Measurements from ENCODE around the gene DNASE2.
"Not testable (repeated sequence)": the region's sequence is repeated elsewhere in the genome, so short reads cannot be mapped to it uniquely, and the experiment has no call there.

The DNASE2 gene

DNA sequence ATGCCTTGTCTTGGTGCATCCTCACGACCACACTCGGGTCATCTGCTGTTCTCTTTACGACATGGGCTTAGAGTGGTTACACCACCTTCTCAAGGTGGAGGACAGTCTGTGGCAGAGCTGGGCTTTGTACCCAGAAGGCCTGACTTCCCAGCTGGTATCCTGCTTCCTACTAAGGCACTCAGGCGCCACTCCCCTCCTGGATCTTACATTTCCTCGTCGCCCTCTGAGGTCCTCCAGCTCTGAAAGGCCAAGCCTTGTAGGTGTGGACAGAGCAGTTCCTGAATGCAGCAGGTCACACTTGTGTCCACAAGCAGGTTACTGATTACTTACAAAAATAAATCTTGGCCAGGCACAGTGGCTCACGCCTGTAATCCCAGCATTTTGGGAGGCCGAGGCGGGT lies 25.9 kb upstream of the DNASE2 start:
- Histone ChIP-seq H3K9me3 (ENCODE audit: control insufficient read depth, low read length) (no peaks in the 10 kb centered on the region), H3K4me3 (ENCODE audit: extremely low read depth, insufficient read depth, low read length, poor library complexity, severe bottlenecking) (no peak overlapping the region), H3K27ac (ENCODE audit: low read depth, low read length, severe bottlenecking) (no peak overlapping the region), H3K4me1 (ENCODE audit: control insufficient read depth, insufficient read depth, low read length, poor library complexity, severe bottlenecking) (no peaks in the 10 kb centered on the region), H3K36me3 (ENCODE audit: control insufficient read depth, insufficient read depth, low read length) (no peaks in the 10 kb centered on the region)
- WGBS, 2 experiments (ENCODE audit: insufficient coverage in 2 of 2) = 89 to 97% methylated on average over 9 of the region's 9 CpGs

GRCh38 chr19:12899891-12900518 lies 18.8 kb upstream of the DNASE2 start:
- H3K27ac ChIP-seq (ENCODE audit: low read depth, low read length, severe bottlenecking) = no peak overlapping the region
- 93 to 97% methylated on average over 10 of the region's 10 CpGs for WGBS, 2 experiments (ENCODE audit: insufficient coverage in 2 of 2)
- peaks cover 27% of the 10 kb centered on the region for H3K36me3 ChIP-seq (ENCODE audit: control insufficient read depth, insufficient read depth, low read length)
- H3K4me3 ChIP-seq (ENCODE audit: extremely low read depth, insufficient read depth, low read length, poor library complexity, severe bottlenecking) = no peak overlapping the region
- no peaks in the 10 kb centered on the region for H3K9me3 ChIP-seq (ENCODE audit: control insufficient read depth, low read length)
- H3K4me1 ChIP-seq (ENCODE audit: control insufficient read depth, insufficient read depth, low read length, poor library complexity, severe bottlenecking) = no peaks in the 10 kb centered on the region

DNA sequence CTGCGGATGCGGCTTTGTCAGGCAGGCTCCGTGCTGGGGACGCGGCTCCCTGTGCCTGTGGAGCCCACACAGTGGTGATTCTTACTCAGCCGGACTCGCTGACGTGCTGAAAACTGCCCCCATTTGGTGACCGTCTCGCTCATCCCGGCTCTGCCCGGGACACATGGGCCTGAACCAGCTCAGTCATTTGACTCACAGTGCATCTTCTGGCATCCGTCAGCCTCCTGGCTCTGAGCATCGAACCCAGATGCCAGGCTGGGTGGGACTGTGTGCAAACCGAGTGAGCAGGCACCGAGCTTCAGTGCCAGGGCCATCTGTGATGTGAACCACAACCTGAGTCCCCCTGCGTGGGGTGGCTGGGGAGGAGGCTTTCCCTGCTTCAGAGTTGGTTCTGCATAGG lies 15.2 kb upstream of the DNASE2 start:
- Histone ChIP-seq H3K9me3 (ENCODE audit: control insufficient read depth, low read length) (no peaks in the 10 kb centered on the region), H3K27ac (ENCODE audit: low read depth, low read length, severe bottlenecking) (no peak overlapping the region), H3K4me3 (ENCODE audit: extremely low read depth, insufficient read depth, low read length, poor library complexity, severe bottlenecking) (no peak overlapping the region), H3K36me3 (ENCODE audit: control insufficient read depth, insufficient read depth, low read length) (peaks cover 35% of the 10 kb centered on the region), H3K4me1 (ENCODE audit: control insufficient read depth, insufficient read depth, low read length, poor library complexity, severe bottlenecking) (no peaks in the 10 kb centered on the region)
- 96 to 97% methylated on average over 16 to 17 of the region's 17 CpGs for WGBS, 2 experiments (ENCODE audit: insufficient coverage in 2 of 2)

GRCh38 chr19:12893582-12893981 lies 12.3 kb upstream of the DNASE2 start:
- 92 to 93% methylated on average over 5 of the region's 5 CpGs for WGBS, 2 experiments (ENCODE audit: insufficient coverage in 2 of 2)
- Histone ChIP-seq H3K36me3 (ENCODE audit: control insufficient read depth, insufficient read depth, low read length) (peaks cover 32% of the 10 kb centered on the region), H3K4me1 (ENCODE audit: control insufficient read depth, insufficient read depth, low read length, poor library complexity, severe bottlenecking) (no peaks in the 10 kb centered on the region), H3K9me3 (ENCODE audit: control insufficient read depth, low read length) (no peaks in the 10 kb centered on the region), H3K27ac (ENCODE audit: low read depth, low read length, severe bottlenecking) (no peak overlapping the region), H3K4me3 (ENCODE audit: extremely low read depth, insufficient read depth, low read length, poor library complexity, severe bottlenecking) (no peak overlapping the region)

DNA sequence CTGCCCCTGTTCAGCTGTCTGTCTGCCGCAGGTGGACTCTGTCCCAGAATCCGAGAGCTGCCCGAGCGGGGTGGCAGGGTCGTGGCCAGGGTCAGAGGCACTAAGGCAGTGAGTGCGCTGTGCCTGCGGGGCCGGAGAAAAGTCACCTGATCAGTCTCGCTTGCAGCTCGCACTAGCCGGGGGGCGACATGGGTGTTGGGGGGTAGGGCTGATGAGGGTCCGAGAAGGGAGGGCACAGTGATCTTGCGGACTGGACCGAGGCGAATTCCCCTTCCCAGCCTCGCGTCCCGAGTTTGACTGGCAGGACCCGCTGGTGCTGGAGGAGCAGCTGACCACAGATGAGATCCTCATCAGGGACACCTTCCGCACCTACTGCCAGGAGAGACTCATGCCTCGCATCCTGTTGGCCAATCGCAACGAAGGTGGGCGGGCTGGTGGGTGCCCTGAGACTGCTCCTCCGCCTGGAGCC lies 10.3 kb upstream of the DNASE2 start:
- H3K4me1 ChIP-seq (ENCODE audit: control insufficient read depth, insufficient read depth, low read length, poor library complexity, severe bottlenecking) = no peaks in the 10 kb centered on the region
- WGBS, 2 experiments (ENCODE audit: insufficient coverage in 2 of 2) = 9 to 10% methylated on average over 23 to 25 of the region's 26 CpGs
- H3K27ac ChIP-seq (ENCODE audit: low read depth, low read length, severe bottlenecking) = no peak overlapping the region
- H3K9me3 ChIP-seq (ENCODE audit: control insufficient read depth, low read length) = no peaks in the 10 kb centered on the region
- peak overlapping the region; percentile 59 for H3K4me3 ChIP-seq (ENCODE audit: extremely low read depth, insufficient read depth, low read length, poor library complexity, severe bottlenecking)
- H3K36me3 ChIP-seq (ENCODE audit: control insufficient read depth, insufficient read depth, low read length) = peaks cover 12% of the 10 kb centered on the region

DNA sequence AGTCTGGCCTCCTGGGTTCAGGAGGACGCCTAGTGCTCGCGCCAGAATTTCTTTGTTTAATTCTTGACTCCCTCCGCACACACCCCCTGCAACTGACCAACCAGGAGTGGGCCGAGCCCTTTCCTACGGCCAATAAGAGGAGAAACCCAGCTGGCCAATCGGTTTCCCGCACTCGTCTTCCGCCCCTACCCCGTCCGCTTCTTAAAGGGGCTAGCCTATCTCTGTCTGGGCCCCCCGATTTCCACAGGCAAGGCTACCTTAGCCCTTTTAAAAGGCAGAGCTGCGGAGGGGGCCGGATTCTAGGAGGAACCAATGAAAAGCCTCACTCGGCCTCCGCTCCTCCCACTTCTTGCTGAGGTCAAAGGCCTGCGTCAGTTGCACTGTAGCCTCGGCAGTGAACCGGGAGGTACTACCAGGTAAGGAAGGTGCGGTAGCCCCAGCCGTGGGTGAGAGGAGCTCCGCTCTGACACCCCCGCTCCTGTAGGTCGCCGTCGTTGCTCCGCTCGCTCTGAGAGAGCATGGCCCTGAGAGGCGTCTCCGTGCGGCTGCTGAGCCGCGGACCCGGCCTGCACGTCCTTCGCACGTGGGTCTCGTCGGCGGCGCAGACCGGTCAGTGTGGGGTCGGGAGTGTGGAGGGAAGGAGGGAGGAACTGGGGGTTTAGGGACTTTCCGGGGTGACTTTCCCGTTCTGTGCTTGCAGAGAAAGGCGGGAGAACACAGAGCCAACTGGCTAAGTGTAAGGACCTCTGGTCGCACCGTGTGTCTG lies 9.7 kb upstream of the DNASE2 start, which contains the start of gene GCDH:
GCDH (plus strand) TSS at position 374 of the 766 bp plus-strand sequence; CDS start at position 519, 145 bp downstream.
- Histone ChIP-seq H3K27ac (ENCODE audit: low read depth, low read length, severe bottlenecking) (peak within 1 kb of the TSS; percentile 84), H3K36me3 (ENCODE audit: control insufficient read depth, insufficient read depth, low read length) (peaks cover 9% of the 10 kb centered on the region), H3K4me1 (ENCODE audit: control insufficient read depth, insufficient read depth, low read length, poor library complexity, severe bottlenecking) (no peaks in the 10 kb centered on the region), H3K9me3 (ENCODE audit: control insufficient read depth, low read length) (no peaks in the 10 kb centered on the region), H3K4me3 (ENCODE audit: extremely low read depth, insufficient read depth, low read length, poor library complexity, severe bottlenecking) (peak within 1 kb of the TSS; percentile 59)
- WGBS, 2 experiments (ENCODE audit: insufficient coverage in 2 of 2) = 0 to 1% methylated on average over 28 to 38 of the region's 49 CpGs

DNA sequence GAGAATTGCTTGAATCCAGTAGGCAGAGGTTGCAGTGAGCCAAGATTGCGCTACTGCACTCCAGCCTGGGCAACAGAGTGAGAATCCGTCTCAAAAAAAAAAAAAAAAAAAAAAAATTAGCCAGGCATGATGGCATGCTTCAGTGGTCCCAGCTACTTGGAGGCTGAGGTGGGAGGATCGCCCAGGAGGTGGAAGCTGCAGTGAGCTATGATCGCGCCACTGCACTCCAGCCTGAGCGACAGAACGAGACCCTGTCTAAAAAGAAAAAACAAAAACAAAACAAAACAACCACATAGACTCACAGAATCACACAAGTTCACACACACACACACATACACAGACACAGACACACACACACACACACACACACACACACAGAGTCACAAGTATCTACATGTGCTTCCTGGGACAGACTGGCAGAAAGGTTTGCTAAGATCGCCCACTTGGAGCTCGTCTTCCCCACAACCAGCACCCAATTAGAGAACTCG lies 9.1 kb upstream of the DNASE2 start:
- WGBS, 2 experiments (ENCODE audit: insufficient coverage in 2 of 2) = 48% methylated on average over 7 to 9 of the region's 10 CpGs
- not testable (repeated sequence) for H3K4me1 ChIP-seq (ENCODE audit: control insufficient read depth, insufficient read depth, low read length, poor library complexity, severe bottlenecking); H3K36me3 ChIP-seq (ENCODE audit: control insufficient read depth, insufficient read depth, low read length); H3K9me3 ChIP-seq (ENCODE audit: control insufficient read depth, low read length)
- H3K27ac ChIP-seq (ENCODE audit: low read depth, low read length, severe bottlenecking) = peak overlapping the region; percentile 84
- peak overlapping the region; percentile 59 for H3K4me3 ChIP-seq (ENCODE audit: extremely low read depth, insufficient read depth, low read length, poor library complexity, severe bottlenecking)

DNA sequence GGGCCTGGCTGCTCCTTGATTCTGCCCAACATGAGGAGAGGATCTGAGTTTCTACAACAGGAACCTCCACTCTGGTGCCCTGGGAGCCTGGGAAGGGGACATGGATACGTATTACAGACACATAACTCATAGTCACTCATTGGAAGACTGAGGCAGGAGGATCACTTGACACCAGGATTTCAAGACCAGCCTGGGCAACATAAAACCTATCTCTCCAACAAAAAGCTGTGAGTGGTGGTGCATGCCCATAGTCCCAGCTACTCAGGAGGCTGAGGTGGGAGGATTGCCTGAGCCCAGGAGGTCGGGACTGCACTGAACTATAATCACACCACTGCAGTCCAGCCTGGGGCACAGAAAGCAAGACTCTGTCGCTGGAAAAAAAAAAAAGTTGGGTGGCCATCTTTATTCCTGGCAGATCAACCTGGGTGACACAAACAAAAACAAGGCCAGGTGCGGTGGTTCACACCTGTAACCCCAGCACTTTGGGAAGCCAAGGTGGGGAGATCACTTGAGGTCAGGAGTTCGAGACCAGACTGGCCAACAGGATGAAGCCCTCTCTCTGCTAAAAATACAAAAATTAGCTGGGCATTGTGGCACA lies 6.9 kb upstream of the DNASE2 start:
- Histone ChIP-seq H3K4me1 (ENCODE audit: control insufficient read depth, insufficient read depth, low read length, poor library complexity, severe bottlenecking) (no peaks in the 10 kb centered on the region), H3K27ac (ENCODE audit: low read depth, low read length, severe bottlenecking) (no peak overlapping the region), H3K36me3 (ENCODE audit: control insufficient read depth, insufficient read depth, low read length) (no peaks in the 10 kb centered on the region), H3K9me3 (ENCODE audit: control insufficient read depth, low read length) (peaks cover 19% of the 10 kb centered on the region), H3K4me3 (ENCODE audit: extremely low read depth, insufficient read depth, low read length, poor library complexity, severe bottlenecking) (no peak overlapping the region)
- 61 to 85% methylated on average over 2 to 3 of the region's 5 CpGs for WGBS, 2 experiments (ENCODE audit: insufficient coverage in 2 of 2)

DNA sequence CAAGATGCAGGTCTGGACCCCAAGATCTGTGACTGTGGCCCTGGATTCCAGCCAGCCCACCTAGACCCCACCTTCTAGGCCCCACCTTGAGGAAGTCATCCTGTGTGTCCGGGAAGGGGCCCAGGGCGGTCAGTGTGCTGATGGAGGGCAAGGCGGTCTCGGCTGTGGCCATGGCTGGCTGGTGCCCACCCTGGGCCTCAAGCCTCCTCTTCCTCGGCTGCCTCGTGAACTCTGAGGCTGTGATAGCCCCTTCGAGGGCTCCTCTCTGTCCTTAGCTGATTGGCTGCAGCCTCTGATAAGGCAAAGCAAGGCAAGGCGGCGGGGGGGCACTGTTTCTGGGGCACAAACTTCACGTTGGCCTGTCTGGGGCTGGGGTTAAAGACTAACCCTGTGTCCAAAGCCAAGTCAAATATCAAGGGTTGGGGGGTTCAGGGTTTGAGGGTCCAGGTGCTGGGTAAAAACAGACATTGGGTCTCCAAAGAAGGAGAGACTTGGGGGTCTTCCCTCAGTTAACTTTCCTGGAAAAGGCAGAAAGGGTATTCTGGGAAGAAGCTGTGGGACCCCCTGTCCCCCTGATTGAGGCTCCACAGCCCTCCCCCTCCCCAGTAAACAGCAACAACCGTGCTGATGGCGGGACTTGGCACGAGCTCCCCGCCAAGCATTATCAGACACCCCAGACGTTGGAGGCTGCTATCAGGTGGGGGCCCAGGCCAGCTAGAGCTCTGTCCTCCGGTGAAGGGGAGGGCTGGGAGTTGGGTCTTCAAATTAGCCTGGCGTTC lies 5.9 kb upstream of the DNASE2 start, which contains the start of gene KLF1:
KLF1 (minus strand) TSS at position 233 of the 779 bp plus-strand sequence; CDS start at position 172, 61 bp downstream.
- WGBS, 2 experiments (ENCODE audit: insufficient coverage in 2 of 2) = 73 to 80% methylated on average over 10 to 11 of the region's 17 CpGs
- peaks cover 27% of the 10 kb centered on the region for H3K9me3 ChIP-seq (ENCODE audit: control insufficient read depth, low read length)
- H3K4me1 ChIP-seq (ENCODE audit: control insufficient read depth, insufficient read depth, low read length, poor library complexity, severe bottlenecking) = no peaks in the 10 kb centered on the region
- no peak within 1 kb of the TSS for H3K27ac ChIP-seq (ENCODE audit: low read depth, low read length, severe bottlenecking)
- no peaks in the 10 kb centered on the region for H3K36me3 ChIP-seq (ENCODE audit: control insufficient read depth, insufficient read depth, low read length)
- peak within 1 kb of the TSS; percentile 28 for H3K4me3 ChIP-seq (ENCODE audit: extremely low read depth, insufficient read depth, low read length, poor library complexity, severe bottlenecking)

- Histone ChIP-seq H3K27ac (ENCODE audit: low read depth, low read length, severe bottlenecking) (no peak overlapping the region), H3K36me3 (ENCODE audit: control insufficient read depth, insufficient read depth, low read length) (no peaks in the 10 kb centered on the region), H3K4me1 (ENCODE audit: control insufficient read depth, insufficient read depth, low read length, poor library complexity, severe bottlenecking) (peaks cover 2% of the 10 kb centered on the region), H3K4me3 (ENCODE audit: extremely low read depth, insufficient read depth, low read length, poor library complexity, severe bottlenecking) (no peak overlapping the region), H3K9me3 (ENCODE audit: control insufficient read depth, low read length) (peaks cover 27% of the 10 kb centered on the region)
- 62 to 100% methylated on average over 2 to 4 of the region's 5 CpGs for WGBS, 2 experiments (ENCODE audit: insufficient coverage in 2 of 2)
Measured at GRCh38 chr19:12886651-12886968, 5.4 kb upstream of the DNASE2 start.

All from mesodermal cell (in vitro differentiated cells).